SU-DHL-6 (cell line): ENCODE data around the gene CCNQ.

ENCODE experiments used
- CTCF ChIP-seq: fragments of 200-600 bp; sonication (generic); IDR thresholded peaks from one replicate; pipeline ENCODE4 v1.5.1; 2017; ENCODE audit warnings: antibody characterized with exemption, mild to moderate bottlenecking, low read length, moderate library complexity; ENCODE audit not compliant: insufficient read depth, poor library complexity, severe bottlenecking
- EZH2phosphoT487 ChIP-seq: fragments of 200-600 bp; sonication (generic), shearing (Covaris generic); conservative IDR thresholded peaks from 2 replicates; pipeline ENCODE4 v1.6.1; 2018; ENCODE audit warnings: mild to moderate bottlenecking, antibody characterized with exemption, low read length, moderate library complexity, mixed read lengths

GRCh38 chrX:153610836-153611213 is 11.9 kb upstream of the CCNQ start:
- TF ChIP-seq EZH2phosphoT487 = no peak
- no peak for TF ChIP-seq CTCF
